ENCODE measurements around the gene TBC1D1.
A peak's percentile ranks its signal among the peaks of the same experiment; 100 is the strongest.

The TBC1D1 gene

GRCh38 chr4:38122060-38122459, 231.2 kb downstream of the TBC1D1 start:
- Histone ChIP-seq H3K9me3 (ENCODE audit: insufficient read depth, low read depth, low read length) (no peaks in the 10 kb centered on the region), H3K9ac (ENCODE audit: low read depth, low read length) (no peak overlapping the region), H3K4me1 (ENCODE audit: insufficient read depth, low read length) (no peaks in the 10 kb centered on the region; the same call in none of the 2 replicates), H3K27me3 (ENCODE audit: insufficient read depth, low read length) (peaks cover 10% of the 10 kb centered on the region; the same call in 1 of the 2 replicates), H3K27ac (ENCODE audit: low read length) (no peak overlapping the region), H3K36me3 (ENCODE audit: insufficient read depth, low read depth, low read length) (peaks cover 56% of the 10 kb centered on the region), H3K4me3 (ENCODE audit: low read length) (no peak overlapping the region)

- peaks cover 5% of the 10 kb centered on the region for H3K4me1 ChIP-seq (ENCODE audit: insufficient read depth, low read length)
- H3K36me3 ChIP-seq (ENCODE audit: insufficient read depth, low read depth, low read length) = peaks cover 46% of the 10 kb centered on the region
- H3K9ac ChIP-seq (ENCODE audit: low read depth, low read length) = no peak overlapping the region
- H3K27me3 ChIP-seq (ENCODE audit: insufficient read depth, low read length) = peaks cover 25% of the 10 kb centered on the region
- H3K27ac ChIP-seq (ENCODE audit: low read length) = no peak overlapping the region
- no peak overlapping the region for H3K4me3 ChIP-seq (ENCODE audit: low read length)
- no peaks in the 10 kb centered on the region for H3K9me3 ChIP-seq (ENCODE audit: insufficient read depth, low read depth, low read length)
Observed at GRCh38 chr4:38123555-38123954, 232.7 kb downstream of the TBC1D1 start.

- Histone ChIP-seq H3K9me3 (ENCODE audit: insufficient read depth, low read depth, low read length) (no peaks in the 10 kb centered on the region), H3K36me3 (ENCODE audit: insufficient read depth, low read depth, low read length) (peaks cover 32% of the 10 kb centered on the region), H3K9ac (ENCODE audit: low read depth, low read length) (no peak overlapping the region), H3K4me3 (ENCODE audit: low read length) (no peak overlapping the region), H3K27ac (ENCODE audit: low read length) (no peak overlapping the region), H3K4me1 (ENCODE audit: insufficient read depth, low read length) (peaks cover 17% of the 10 kb centered on the region), H3K27me3 (ENCODE audit: insufficient read depth, low read length) (peaks cover 38% of the 10 kb centered on the region)
Observed at GRCh38 chr4:38124961-38125360, 234.1 kb downstream of the TBC1D1 start.

- no peaks in the 10 kb centered on the region for H3K9me3 ChIP-seq (ENCODE audit: insufficient read depth, low read depth, low read length)
- peaks cover 24% of the 10 kb centered on the region for H3K36me3 ChIP-seq (ENCODE audit: insufficient read depth, low read depth, low read length)
- no peak overlapping the region for H3K27ac ChIP-seq (ENCODE audit: low read length)
- H3K4me1 ChIP-seq (ENCODE audit: insufficient read depth, low read length) = peaks cover 20% of the 10 kb centered on the region
- H3K27me3 ChIP-seq (ENCODE audit: insufficient read depth, low read length) = peaks cover 47% of the 10 kb centered on the region
- no peak overlapping the region for H3K4me3 ChIP-seq (ENCODE audit: low read length)
- no peak overlapping the region for H3K9ac ChIP-seq (ENCODE audit: low read depth, low read length)
Observed at GRCh38 chr4:38125816-38126215, 234.9 kb downstream of the TBC1D1 start.

GRCh38 chr4:38128478-38129459, 237.9 kb downstream of the TBC1D1 start:
- Histone ChIP-seq H3K9ac (ENCODE audit: low read depth, low read length) (no peak overlapping the region), H3K27me3 (ENCODE audit: insufficient read depth, low read length) (peaks cover 49% of the 10 kb centered on the region), H3K9me3 (ENCODE audit: insufficient read depth, low read depth, low read length) (no peaks in the 10 kb centered on the region), H3K27ac (ENCODE audit: low read length) (no peak overlapping the region), H3K4me3 (ENCODE audit: low read length) (0 out of 2 replicates have a peak overlapping the region, but pooled peaks have one; percentile 4), H3K4me1 (ENCODE audit: insufficient read depth, low read length) (peaks cover 36% of the 10 kb centered on the region), H3K36me3 (ENCODE audit: insufficient read depth, low read depth, low read length) (peaks cover 27% of the 10 kb centered on the region)

- H3K27ac ChIP-seq (ENCODE audit: low read length) = no peak overlapping the region
- H3K4me1 ChIP-seq (ENCODE audit: insufficient read depth, low read length) = peaks cover 36% of the 10 kb centered on the region
- H3K9ac ChIP-seq (ENCODE audit: low read depth, low read length) = no peak overlapping the region
- H3K9me3 ChIP-seq (ENCODE audit: insufficient read depth, low read depth, low read length) = no peaks in the 10 kb centered on the region
- peaks cover 49% of the 10 kb centered on the region for H3K27me3 ChIP-seq (ENCODE audit: insufficient read depth, low read length)
- peaks cover 35% of the 10 kb centered on the region for H3K36me3 ChIP-seq (ENCODE audit: insufficient read depth, low read depth, low read length)
- H3K4me3 ChIP-seq (ENCODE audit: low read length) = no peak overlapping the region
Observed at GRCh38 chr4:38129460-38130227, 238.8 kb downstream of the TBC1D1 start.

- no peak overlapping the region for H3K9ac ChIP-seq (ENCODE audit: low read depth, low read length)
- H3K27ac ChIP-seq (ENCODE audit: low read length) = no peak overlapping the region
- H3K27me3 ChIP-seq (ENCODE audit: insufficient read depth, low read length) = peaks cover 49% of the 10 kb centered on the region
- no peaks in the 10 kb centered on the region for H3K9me3 ChIP-seq (ENCODE audit: insufficient read depth, low read depth, low read length)
- peaks cover 36% of the 10 kb centered on the region for H3K4me1 ChIP-seq (ENCODE audit: insufficient read depth, low read length)
- no peak overlapping the region for H3K4me3 ChIP-seq (ENCODE audit: low read length)
- peaks cover 31% of the 10 kb centered on the region for H3K36me3 ChIP-seq (ENCODE audit: insufficient read depth, low read depth, low read length)
Observed at GRCh38 chr4:38130884-38131283, 240.0 kb downstream of the TBC1D1 start.

- H3K27ac ChIP-seq (ENCODE audit: low read length) = no peak overlapping the region
- peaks cover 25% of the 10 kb centered on the region for H3K36me3 ChIP-seq (ENCODE audit: insufficient read depth, low read depth, low read length)
- peaks cover 36% of the 10 kb centered on the region for H3K4me1 ChIP-seq (ENCODE audit: insufficient read depth, low read length)
- no peak overlapping the region for H3K9ac ChIP-seq (ENCODE audit: low read depth, low read length)
- H3K9me3 ChIP-seq (ENCODE audit: insufficient read depth, low read depth, low read length) = no peaks in the 10 kb centered on the region
- H3K27me3 ChIP-seq (ENCODE audit: insufficient read depth, low read length) = peaks cover 44% of the 10 kb centered on the region
- H3K4me3 ChIP-seq (ENCODE audit: low read length) = peak overlapping the region; percentile 14; the same call in 1 of the 2 replicates
Observed at GRCh38 chr4:38131371-38132091, 240.6 kb downstream of the TBC1D1 start.

- Histone ChIP-seq H3K27me3 (ENCODE audit: insufficient read depth, low read length) (peaks cover 38% of the 10 kb centered on the region), H3K9ac (ENCODE audit: low read depth, low read length) (no peak overlapping the region), H3K9me3 (ENCODE audit: insufficient read depth, low read depth, low read length) (no peaks in the 10 kb centered on the region), H3K27ac (ENCODE audit: low read length) (no peak overlapping the region), H3K4me3 (ENCODE audit: low read length) (peak overlapping the region; percentile 14; the same call in 1 of the 2 replicates), H3K4me1 (ENCODE audit: insufficient read depth, low read length) (peaks cover 36% of the 10 kb centered on the region), H3K36me3 (ENCODE audit: insufficient read depth, low read depth, low read length) (peaks cover 30% of the 10 kb centered on the region)
Observed at GRCh38 chr4:38132107-38132673, 241.3 kb downstream of the TBC1D1 start.

GRCh38 chr4:38132843-38133662, 242.2 kb downstream of the TBC1D1 start:
- Histone ChIP-seq H3K9me3 (ENCODE audit: insufficient read depth, low read depth, low read length) (no peaks in the 10 kb centered on the region), H3K36me3 (ENCODE audit: insufficient read depth, low read depth, low read length) (peaks cover 38% of the 10 kb centered on the region), H3K27me3 (ENCODE audit: insufficient read depth, low read length) (peaks cover 29% of the 10 kb centered on the region), H3K27ac (ENCODE audit: low read length) (no peak overlapping the region), H3K9ac (ENCODE audit: low read depth, low read length) (no peak overlapping the region), H3K4me3 (ENCODE audit: low read length) (no peak overlapping the region), H3K4me1 (ENCODE audit: insufficient read depth, low read length) (peaks cover 35% of the 10 kb centered on the region)

Measured in iPS-20b (cell line).